MV-4-11 (cell line): ENCODE measurements around the gene DAND5.
A peak's percentile ranks its signal among the peaks of the same experiment; 100 is the strongest.

Experiments used
- DNase-seq: peaks from one replicate; lab custom pipeline; 2025; lab: John Stamatoyannopoulos, UW

The DAND5 gene

GRCh38 chr19:13022859-13023636, 53.7 kb downstream of the DAND5 start:
- peak; percentile 34 for DNase-seq

GRCh38 chr19:13023656-13024055, 54.3 kb downstream of the DAND5 start:
- no peak for DNase-seq
